ENCODE measurements around the gene SLC35D2.

Gene SLC35D2

DNA sequence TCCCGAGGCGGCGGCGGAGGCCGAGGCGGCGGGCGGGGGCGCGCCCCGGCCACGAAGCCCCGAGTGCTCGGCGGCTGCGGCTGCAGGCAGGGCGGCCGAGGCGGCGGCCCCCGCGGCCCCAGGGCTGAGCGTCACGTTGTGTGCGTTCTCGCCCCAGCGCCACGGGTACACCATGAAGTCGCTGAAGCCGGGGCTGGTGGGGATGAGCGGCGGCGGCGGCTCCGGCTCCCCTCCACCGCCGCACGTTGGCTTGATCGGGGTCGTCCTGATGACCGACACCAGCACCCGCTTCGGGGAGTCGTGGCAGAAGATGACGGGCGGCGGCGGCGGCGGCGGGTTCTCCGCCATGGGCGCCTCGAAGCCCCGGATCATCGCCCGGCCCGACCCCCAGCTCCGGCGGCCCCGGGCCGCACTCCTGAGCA lies 34.2 kb upstream of the SLC35D2 start:
- Histone ChIP-seq H3K9ac (ENCODE audit: low read length) (peak overlapping the region; percentile 55), H3K27me3 (ENCODE audit: control insufficient read depth, insufficient read depth, low read length) (no peaks in the 10 kb centered on the region), H3K9me3 (ENCODE audit: control insufficient read depth, low read length) (no peaks in the 10 kb centered on the region), H3K36me3 (ENCODE audit: control insufficient read depth, insufficient read depth, low read length) (no peaks in the 10 kb centered on the region), H3K4me1 (ENCODE audit: control insufficient read depth, insufficient read depth, low read length) (peaks cover 29% of the 10 kb centered on the region), H3K4me3 (ENCODE audit: low read length) (peak overlapping the region; percentile 50)

DNA sequence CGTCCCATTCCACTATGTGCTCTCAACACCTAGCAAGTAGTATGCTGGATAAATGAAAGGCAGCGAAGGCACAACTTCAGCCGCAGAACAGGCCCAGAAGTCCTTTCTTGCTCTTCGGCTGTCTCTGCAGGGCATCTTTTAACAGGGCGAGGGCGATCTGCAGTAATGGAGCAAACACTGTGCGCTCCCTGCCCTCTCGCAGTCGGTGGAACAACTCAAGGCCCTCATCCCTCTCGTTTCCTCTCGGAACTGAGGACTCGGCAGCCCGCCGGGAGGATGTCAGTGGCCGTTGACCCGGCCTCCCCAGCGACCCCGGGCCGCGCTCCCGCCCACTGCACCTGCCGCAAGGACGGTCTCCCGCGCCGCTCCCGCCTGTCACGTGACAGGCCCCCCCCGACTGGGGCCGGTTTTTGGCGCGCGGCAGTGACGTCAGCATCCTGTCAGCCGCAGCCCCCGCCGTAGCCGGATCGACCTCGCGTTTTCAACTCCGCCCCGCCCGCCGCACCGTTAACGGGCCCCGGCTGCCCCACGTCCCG lies 33.6 kb upstream of the SLC35D2 start:
- Histone ChIP-seq H3K36me3 (ENCODE audit: control insufficient read depth, insufficient read depth, low read length) (no peaks in the 10 kb centered on the region), H3K4me3 (ENCODE audit: low read length) (peak overlapping the region; percentile 77), H3K9me3 (ENCODE audit: control insufficient read depth, low read length) (no peaks in the 10 kb centered on the region), H3K4me1 (ENCODE audit: control insufficient read depth, insufficient read depth, low read length) (peaks cover 29% of the 10 kb centered on the region), H3K27me3 (ENCODE audit: control insufficient read depth, insufficient read depth, low read length) (no peaks in the 10 kb centered on the region), H3K9ac (ENCODE audit: low read length) (peak overlapping the region; percentile 83)

- no peaks in the 10 kb centered on the region for H3K27me3 ChIP-seq (ENCODE audit: control insufficient read depth, insufficient read depth, low read length)
- peak overlapping the region; percentile 13 for H3K9ac ChIP-seq (ENCODE audit: low read length)
- H3K4me1 ChIP-seq (ENCODE audit: control insufficient read depth, insufficient read depth, low read length), result peaks cover 13% of the 10 kb centered on the region
- no peaks in the 10 kb centered on the region for H3K9me3 ChIP-seq (ENCODE audit: control insufficient read depth, low read length)
- no peaks in the 10 kb centered on the region for H3K36me3 ChIP-seq (ENCODE audit: control insufficient read depth, insufficient read depth, low read length)
- H3K4me3 ChIP-seq (ENCODE audit: low read length), result no peak overlapping the region
These were observed 30.1 kb upstream of the SLC35D2 start for GRCh38 chr9:96413302-96414221.

- peaks cover 13% of the 10 kb centered on the region for H3K4me1 ChIP-seq (ENCODE audit: control insufficient read depth, insufficient read depth, low read length)
- H3K9me3 ChIP-seq (ENCODE audit: control insufficient read depth, low read length), result no peaks in the 10 kb centered on the region
- no peaks in the 10 kb centered on the region for H3K27me3 ChIP-seq (ENCODE audit: control insufficient read depth, insufficient read depth, low read length)
- no peak overlapping the region for H3K4me3 ChIP-seq (ENCODE audit: low read length)
- no peak overlapping the region for H3K9ac ChIP-seq (ENCODE audit: low read length)
- H3K36me3 ChIP-seq (ENCODE audit: control insufficient read depth, insufficient read depth, low read length), result no peaks in the 10 kb centered on the region
These were observed 28.8 kb upstream of the SLC35D2 start for GRCh38 chr9:96412174-96412913.

DNA sequence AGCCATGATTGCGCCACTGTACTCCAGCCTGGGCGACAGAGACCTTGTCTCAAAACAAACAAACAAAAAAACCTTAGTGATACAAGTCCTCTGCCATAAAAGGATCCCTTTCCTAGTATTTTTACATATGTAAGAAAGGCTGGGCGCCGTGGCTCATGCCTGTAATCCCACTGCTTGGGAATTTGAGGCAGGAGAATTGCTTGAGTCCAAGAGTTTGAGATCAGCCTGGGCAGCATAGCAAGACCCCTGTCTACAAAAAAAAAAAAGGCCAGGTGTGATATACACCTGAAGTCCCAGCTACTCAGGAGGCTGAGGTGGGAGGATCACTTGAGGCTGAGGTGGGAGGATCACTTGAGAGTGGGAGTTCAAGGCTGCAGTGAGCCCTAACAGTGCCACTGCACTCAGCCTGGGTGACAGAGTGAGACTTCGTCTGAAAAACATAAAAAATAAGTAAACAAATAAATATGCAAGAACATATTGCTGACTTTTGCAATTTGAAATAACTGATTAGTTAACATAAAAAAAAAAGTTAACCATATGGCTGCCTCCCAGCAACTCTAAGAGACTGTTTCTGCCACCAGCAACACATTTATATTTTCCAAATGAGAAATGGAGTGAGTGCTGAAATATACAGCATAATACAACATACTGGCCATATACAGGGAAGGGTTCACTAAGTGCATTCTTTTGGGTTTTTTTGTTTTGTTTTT lies 27.8 kb upstream of the SLC35D2 start:
- peaks cover 8% of the 10 kb centered on the region for H3K4me1 ChIP-seq (ENCODE audit: control insufficient read depth, insufficient read depth, low read length)
- no peaks in the 10 kb centered on the region for H3K36me3 ChIP-seq (ENCODE audit: control insufficient read depth, insufficient read depth, low read length)

DNA sequence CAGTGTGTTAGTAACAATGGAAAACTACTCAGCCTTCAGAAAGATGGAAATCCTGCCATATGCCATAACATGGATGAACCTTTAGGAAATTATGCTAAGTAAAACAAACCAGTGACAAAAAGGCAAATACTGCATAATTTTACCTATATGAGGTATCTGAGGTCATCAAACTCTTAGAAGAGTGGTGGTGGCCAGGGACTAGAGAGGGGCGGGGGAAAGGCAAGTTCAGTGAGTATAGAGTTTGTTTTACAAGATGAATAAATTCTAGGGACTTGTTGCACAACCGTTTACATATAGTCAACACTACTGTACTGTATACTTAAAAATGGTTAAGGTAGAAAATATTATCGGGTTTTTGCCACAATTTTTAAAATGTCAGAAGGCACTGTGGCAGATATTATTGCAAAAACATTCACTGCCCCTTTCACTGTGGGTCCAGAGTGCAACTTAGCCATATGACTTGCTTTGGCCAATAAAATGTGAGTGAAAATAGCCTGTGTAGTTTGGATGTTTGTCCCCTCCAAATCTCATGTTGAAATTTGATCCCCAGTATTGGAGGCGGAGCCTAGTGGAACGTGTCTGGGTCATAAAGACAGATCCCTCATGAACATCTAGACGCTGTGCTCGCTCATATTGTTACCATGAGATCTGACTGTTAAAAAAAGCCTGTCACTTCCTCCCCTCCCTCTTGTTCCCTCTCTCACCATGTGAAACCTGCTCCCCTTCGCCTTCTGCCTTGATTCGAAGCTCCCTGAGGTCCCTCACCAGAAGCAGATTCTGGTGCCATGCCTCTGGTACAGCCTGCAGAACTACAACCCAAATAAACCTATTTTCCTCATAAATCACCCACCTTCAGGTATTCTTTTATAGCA lies 25.1 kb upstream of the SLC35D2 start:
- Histone ChIP-seq H3K27me3 (ENCODE audit: control insufficient read depth, insufficient read depth, low read length) (no peaks in the 10 kb centered on the region), H3K9me3 (ENCODE audit: control insufficient read depth, low read length) (no peaks in the 10 kb centered on the region), H3K9ac (ENCODE audit: low read length) (no peak overlapping the region), H3K4me1 (ENCODE audit: control insufficient read depth, insufficient read depth, low read length) (peaks cover 4% of the 10 kb centered on the region), H3K4me3 (ENCODE audit: low read length) (no peak overlapping the region), H3K36me3 (ENCODE audit: control insufficient read depth, insufficient read depth, low read length) (no peaks in the 10 kb centered on the region)

More for the DNA sequence above, 27.8 kb upstream of the SLC35D2 start:
- Histone ChIP-seq H3K9me3 (ENCODE audit: control insufficient read depth, low read length) (no peaks in the 10 kb centered on the region), H3K4me3 (ENCODE audit: low read length) (no peak overlapping the region), H3K27me3 (ENCODE audit: control insufficient read depth, insufficient read depth, low read length) (no peaks in the 10 kb centered on the region), H3K9ac (ENCODE audit: low read length) (no peak overlapping the region)

DNA sequence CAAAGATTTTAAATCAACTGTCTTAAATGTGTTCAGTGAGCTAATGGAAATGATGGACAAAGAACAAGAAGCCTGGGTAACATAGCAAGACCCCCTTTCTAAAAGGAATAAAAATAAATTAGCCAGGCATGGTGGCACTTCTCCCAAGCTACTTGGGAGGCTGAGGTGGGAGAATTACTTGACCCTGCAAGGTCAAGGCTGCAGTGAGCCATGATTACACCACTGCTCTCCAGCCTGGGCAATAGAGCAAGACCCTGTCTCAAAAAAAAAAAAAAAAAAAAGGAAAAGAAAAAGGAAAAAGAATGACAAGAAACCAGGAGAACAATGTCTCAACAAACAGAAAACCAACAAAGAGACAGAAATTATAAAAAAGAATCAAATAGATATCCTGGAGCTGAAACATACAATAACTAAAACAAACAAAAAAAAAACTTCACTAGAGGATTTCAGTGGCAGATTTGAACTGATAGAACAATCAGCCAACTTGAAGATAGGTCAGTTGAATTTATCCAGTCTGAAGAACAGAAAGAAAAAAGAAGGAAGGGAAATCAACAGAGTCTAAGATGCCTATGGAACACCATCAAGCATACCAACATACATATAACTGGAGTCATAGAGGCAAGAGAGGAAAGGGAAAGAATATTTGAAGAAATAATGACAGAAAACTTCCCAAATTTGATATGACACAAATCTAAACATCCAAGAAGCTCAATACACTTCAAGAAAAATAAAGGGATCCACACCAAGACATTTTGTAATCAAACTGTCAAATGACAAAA lies 16.8 kb upstream of the SLC35D2 start:
- no peaks in the 10 kb centered on the region for H3K27me3 ChIP-seq (ENCODE audit: control insufficient read depth, insufficient read depth, low read length)
- no peaks in the 10 kb centered on the region for H3K36me3 ChIP-seq (ENCODE audit: control insufficient read depth, insufficient read depth, low read length)
- H3K9ac ChIP-seq (ENCODE audit: low read length), result no peak overlapping the region
- no peak overlapping the region for H3K4me3 ChIP-seq (ENCODE audit: low read length)
- no peaks in the 10 kb centered on the region for H3K9me3 ChIP-seq (ENCODE audit: control insufficient read depth, low read length)
- H3K4me1 ChIP-seq (ENCODE audit: control insufficient read depth, insufficient read depth, low read length), result no peaks in the 10 kb centered on the region

- H3K27me3 ChIP-seq (ENCODE audit: control insufficient read depth, insufficient read depth, low read length), result no peaks in the 10 kb centered on the region
- no peaks in the 10 kb centered on the region for H3K4me1 ChIP-seq (ENCODE audit: control insufficient read depth, insufficient read depth, low read length)
- peak overlapping the region; percentile 18 for H3K9ac ChIP-seq (ENCODE audit: low read length)
- H3K9me3 ChIP-seq (ENCODE audit: control insufficient read depth, low read length), result no peaks in the 10 kb centered on the region
- no peak overlapping the region for H3K4me3 ChIP-seq (ENCODE audit: low read length)
- no peaks in the 10 kb centered on the region for H3K36me3 ChIP-seq (ENCODE audit: control insufficient read depth, insufficient read depth, low read length)
These were observed 15.8 kb upstream of the SLC35D2 start for GRCh38 chr9:96399325-96399633.

- no peaks in the 10 kb centered on the region for H3K27me3 ChIP-seq (ENCODE audit: control insufficient read depth, insufficient read depth, low read length)
- H3K4me1 ChIP-seq (ENCODE audit: control insufficient read depth, insufficient read depth, low read length), result no peaks in the 10 kb centered on the region
- H3K9me3 ChIP-seq (ENCODE audit: control insufficient read depth, low read length), result no peaks in the 10 kb centered on the region
- H3K4me3 ChIP-seq (ENCODE audit: low read length), result no peak overlapping the region
- H3K9ac ChIP-seq (ENCODE audit: low read length), result peak overlapping the region; percentile 18
- no peaks in the 10 kb centered on the region for H3K36me3 ChIP-seq (ENCODE audit: control insufficient read depth, insufficient read depth, low read length)
These were observed 15.2 kb upstream of the SLC35D2 start for GRCh38 chr9:96398582-96399324.

DNA sequence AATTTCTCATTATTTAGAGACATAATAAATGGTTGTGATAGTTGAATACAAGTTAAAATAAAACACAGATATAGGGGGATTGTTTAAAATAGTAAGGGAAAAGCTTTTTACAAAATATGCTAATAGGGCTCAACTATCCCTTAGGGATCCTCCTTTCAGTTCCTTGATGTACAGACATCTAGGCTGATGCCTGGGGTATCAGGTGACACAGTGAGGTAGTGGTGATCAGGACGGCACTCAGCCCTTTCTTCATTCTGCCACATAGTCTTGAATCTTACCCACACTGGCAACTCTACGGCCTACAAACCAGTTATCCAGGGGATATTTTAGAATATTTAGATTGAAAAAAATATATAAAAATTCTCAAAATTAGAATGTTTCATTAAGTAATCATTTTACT lies 12.5 kb upstream of the SLC35D2 start:
- H3K4me3 ChIP-seq (ENCODE audit: low read length), result no peak overlapping the region
- no peak overlapping the region for H3K9ac ChIP-seq (ENCODE audit: low read length)
- H3K4me1 ChIP-seq (ENCODE audit: control insufficient read depth, insufficient read depth, low read length), result peaks cover 17% of the 10 kb centered on the region
- no peaks in the 10 kb centered on the region for H3K9me3 ChIP-seq (ENCODE audit: control insufficient read depth, low read length)
- no peaks in the 10 kb centered on the region for H3K36me3 ChIP-seq (ENCODE audit: control insufficient read depth, insufficient read depth, low read length)
- H3K27me3 ChIP-seq (ENCODE audit: control insufficient read depth, insufficient read depth, low read length), result no peaks in the 10 kb centered on the region

Measured in mucosa of stomach (tissue), 1 donor.